HG02943 (cell line): Measurements from ENCODE around the gene ACTN4.

Experiments used
- ATAC-seq: cut with Tn5 transposase; IDR thresholded peaks from one replicate; pipeline ENCODE4 v1.9.1; 2021; ENCODE audit warnings: mild to moderate bottlenecking, low read depth, moderate library complexity; ENCODE audit not compliant: unreplicated experiment

The ACTN4 gene

DNA sequence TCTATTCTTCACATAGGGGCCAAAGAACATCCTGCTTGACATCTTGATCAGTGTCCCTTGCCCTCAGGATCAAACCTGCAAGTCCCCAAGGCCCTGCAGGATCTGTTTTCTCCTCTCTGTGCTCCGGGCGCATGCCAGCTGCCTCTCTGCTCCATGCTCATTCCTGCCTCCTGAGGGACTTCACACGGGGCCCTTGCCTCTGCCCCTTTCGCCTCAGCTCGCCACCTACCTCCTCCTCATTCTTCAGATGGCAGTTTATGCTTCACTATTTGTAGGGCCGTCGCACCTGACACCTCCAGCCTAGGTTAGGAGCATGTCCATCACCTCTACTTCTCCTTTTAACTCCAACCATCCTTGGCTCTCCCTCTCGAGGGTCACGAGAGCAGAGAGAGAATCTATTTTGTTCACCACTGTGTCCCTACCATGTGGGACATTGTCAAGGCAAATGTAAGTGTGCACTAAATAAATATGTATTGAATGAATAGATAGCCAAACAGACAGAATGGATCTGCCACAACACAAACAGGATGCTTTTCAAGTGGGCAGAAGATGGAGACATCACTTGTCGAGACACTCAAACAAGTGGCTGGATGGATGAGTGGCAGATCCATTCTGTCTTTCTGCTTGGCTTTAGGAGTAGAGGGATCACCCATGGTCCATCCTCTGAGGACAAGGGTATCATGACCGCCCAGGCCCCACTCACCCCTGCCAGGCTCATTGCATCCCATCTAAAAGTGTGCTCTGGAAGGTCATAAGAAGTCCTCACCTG, 29.6 kb downstream of the ACTN4 start:
- no peak for ATAC-seq

DNA sequence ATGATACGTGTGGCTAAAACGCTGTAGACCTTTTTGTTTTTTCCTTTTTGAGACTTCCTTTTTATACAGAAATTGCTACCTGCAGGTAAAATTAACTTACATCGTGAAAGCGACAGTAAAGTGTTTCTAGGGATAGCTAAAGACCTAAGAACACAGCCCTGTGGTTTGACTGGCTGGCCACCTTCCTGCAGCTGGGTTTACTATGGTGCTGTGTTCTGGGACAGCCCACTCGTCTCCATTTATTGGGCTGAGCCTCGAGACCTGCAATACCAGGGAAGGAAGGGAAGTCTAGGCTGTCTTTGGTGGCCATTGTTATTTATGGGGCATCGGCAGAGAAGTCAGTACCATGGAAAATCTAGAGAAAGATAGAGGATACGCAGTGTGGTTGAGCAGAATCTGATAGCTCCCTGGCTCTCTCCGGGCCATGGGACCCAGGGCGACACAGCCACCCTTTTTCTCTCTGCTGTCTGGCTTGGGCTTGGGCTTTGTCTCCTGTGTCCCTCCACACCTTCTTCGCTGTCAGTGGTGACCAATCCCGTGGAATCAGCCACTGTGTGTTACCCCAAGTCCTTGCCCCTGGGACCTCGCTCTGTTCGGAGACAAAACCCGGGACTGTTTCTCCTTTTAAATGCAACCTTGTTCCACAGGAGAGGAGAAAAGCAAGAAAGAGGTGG, 30.9 kb downstream of the ACTN4 start:
- no peak for ATAC-seq

DNA sequence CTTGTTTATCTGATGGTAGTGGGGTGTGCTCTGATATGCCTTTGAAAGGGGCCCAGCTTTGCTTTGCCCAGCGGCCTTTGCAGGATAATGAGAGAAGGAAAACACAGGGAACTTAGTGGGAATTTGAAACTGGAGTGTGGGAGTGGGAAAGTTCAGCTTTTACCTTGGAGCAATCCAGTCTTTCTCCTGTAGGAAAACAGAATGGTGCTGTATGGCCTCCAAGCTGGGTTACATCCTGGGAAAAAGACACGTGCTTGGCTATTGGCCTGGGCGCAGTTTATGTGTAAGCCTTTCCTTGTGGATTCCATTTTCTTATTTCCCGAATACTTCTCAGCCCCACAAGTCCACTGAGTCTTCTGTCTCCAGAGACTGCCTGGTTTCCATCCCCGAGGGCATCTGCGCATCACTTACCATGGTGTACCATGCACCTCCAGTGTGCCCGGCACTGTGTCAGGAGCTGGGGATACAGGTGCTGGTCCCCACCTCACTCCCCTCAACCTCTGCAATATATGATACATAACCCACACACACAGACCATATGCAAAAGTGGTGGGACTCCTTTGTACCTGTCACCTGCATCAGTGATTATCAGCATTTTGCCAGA, 31.5 kb downstream of the ACTN4 start:
- ATAC-seq, result no peak

DNA sequence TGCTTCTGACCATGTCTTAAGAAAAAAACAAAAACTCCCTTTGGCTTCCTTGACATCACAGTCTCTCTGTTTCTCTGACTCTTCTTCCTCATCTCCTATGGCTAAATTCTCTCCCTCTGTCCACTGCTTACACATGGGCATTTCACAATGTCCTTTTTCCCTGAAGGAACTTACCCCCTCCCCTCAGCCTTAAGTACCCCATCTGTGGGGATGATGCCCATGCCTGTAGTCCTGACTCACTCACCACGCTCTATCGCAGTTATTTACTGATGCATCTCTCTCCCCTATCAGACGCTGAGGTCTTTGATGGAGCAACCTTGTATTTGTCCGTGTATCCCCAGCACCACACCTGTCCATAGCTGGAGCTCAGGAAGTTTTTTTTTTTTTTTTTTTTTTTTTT, 32.4 kb downstream of the ACTN4 start:
- no peak for ATAC-seq

DNA sequence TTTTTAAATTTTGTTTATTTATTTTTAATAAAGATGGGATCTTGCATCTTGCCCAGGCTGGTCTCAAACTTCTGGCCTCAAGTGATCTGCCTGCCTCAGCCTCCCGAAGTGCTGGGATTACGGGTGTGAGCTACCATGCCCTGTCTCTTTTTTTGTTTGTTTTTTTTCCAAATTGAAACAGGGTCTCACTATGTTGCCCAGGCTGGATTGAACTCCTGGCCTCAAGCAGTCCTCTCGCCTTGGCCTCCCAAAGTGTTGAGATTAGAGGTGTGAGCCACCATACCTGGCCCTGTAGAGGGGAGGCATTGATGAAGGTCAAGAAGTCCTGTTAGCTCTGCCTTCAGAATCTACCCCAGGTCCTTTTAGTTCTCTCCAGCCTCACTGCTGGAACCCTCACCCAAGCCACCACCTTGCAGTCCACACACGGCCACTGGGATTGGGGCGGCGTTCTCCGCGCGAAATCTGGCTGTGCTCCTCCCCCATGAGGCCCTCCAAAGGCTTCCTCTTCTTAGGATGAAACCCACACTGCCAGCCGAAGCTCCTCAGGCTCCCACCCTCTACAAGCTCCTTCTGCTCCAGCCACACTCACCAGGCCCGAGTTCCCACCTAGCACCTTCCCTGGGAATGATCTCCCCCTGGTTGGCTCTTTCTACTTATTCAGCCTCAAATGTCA, 34.9 kb downstream of the ACTN4 start:
- ATAC-seq, result no peak

DNA sequence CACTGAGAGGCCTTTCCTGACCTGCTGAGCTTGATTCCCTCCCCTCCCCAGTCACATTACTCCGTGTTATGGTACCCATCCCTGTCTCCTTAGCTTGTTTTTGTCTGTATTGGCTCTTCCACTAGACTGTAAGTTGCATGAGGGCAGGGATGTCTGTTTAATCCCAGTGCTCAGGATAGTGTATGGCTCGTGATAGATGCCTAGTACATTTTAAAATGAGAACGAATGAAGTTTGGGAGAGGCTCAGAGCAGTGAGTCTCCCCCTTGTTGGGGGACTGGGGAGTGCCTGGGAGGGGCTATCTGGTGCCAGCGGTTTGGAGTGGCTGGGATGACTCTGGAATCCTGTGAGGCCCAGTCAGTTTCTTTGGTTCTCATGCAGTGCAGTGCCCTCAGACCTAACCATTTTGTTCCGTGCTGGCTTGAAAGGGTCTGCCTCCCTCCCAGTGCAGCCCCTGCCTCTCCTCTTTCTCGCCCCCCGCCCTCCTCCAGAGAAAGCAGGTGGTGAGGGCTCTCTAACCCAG, 35.5 kb downstream of the ACTN4 start:
- no peak for ATAC-seq

DNA sequence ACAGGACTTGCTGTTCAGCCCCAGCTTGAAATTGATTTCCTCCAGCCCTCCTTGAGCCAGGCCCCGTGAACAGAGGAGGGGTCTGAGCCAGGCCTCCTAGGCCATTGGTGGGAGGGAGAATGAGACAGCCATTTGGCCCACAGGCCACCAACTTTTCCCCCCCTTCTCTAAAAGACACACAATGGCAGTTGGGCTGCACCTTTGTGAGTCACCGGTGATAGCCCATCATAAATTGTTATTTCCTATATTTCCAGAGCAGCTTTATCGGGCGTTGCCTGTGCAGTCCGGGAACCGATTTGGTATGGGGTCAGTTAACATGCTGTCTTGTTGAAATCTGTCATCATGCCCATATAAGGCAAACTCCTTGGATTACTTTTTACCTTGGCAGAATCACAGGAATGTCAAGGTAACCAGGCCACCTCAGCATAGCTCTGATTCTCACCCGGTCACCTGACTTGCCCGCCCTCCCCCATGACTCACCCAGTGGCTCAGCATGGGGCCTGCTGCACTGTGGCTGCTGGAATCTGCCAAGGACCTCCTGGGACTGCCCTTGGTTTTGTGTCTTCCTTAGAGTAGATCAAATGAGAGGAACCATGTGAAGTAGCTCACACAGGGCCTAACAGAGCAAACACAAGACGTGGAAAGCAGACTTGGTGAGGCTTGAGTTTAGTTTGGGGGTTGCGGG, 36.1 kb downstream of the ACTN4 start:
- no peak for ATAC-seq

DNA sequence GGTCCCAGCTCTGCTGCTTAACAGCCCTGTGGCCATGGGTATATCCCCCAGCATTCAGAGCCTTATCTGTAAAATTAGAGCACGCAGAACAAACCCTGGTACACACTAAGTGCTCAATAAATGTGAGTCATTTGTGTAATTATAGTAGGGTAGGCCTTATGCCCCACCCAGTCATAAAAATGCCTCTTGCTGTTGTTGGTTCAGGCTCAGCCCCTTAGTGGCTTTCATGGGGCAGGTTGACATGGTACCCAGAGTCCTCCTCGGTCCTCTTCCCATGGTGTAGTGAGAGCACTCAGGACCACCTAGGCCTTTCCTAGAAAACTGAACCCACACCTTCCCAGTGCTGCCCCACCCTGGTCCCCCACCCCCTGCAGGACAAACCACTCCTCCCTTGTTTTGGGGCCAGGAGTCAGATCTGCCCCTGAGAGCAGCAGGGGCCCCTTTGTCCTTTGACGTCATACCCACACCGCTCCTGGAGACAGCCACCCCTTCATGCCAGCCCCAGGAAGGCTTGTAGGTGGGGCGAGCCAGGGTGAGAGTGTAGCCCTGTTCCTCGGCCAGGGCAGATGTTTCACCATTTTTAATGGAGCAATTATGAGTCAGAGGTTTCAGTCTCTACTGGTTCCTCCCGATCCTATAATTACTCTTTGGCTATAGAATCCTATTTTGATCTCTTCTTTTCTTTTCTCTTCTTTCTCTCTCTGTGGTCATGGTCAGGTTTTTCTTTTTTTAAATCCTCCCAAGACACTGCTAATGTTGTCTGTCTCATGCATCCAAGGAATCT, 36.8 kb downstream of the ACTN4 start:
- no peak for ATAC-seq

DNA sequence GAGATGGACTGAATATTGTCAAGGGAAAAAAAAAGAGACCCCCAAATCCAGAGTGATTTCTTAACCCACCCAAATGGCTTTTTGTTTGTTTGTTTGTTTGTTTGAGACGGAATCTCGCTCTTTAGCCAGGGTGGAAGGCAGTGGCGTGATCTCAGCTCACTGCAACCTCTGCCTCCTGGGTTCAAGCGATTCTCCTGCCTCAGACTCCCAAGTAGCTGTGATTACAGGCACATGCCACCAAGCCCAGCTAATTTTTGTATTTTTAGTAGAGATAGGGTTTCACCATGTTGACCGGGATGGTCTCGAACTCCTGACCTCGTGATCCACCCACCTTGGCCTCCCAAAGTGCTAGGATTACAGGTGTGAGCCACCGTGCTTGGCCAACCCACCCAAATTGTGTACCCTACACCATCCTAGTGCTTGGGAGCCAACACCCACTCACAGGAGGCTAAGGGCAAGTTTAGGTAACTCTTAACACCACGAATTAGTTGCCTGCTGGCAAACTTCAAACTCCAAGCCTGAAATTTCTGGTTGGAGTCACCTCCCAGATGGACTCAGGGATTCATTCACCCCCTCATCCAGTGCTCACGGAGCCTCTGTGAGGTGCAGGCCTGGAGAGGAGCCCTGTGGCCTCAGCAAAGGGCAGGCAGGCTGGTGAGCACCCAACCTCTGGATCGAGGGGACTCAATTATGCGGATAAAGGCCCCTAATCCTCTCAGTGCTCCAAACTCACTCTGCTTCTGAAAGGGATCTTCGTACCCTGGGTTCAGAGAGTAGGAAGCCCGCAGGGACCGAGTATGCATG, 37.6 kb downstream of the ACTN4 start:
- no peak for ATAC-seq

DNA sequence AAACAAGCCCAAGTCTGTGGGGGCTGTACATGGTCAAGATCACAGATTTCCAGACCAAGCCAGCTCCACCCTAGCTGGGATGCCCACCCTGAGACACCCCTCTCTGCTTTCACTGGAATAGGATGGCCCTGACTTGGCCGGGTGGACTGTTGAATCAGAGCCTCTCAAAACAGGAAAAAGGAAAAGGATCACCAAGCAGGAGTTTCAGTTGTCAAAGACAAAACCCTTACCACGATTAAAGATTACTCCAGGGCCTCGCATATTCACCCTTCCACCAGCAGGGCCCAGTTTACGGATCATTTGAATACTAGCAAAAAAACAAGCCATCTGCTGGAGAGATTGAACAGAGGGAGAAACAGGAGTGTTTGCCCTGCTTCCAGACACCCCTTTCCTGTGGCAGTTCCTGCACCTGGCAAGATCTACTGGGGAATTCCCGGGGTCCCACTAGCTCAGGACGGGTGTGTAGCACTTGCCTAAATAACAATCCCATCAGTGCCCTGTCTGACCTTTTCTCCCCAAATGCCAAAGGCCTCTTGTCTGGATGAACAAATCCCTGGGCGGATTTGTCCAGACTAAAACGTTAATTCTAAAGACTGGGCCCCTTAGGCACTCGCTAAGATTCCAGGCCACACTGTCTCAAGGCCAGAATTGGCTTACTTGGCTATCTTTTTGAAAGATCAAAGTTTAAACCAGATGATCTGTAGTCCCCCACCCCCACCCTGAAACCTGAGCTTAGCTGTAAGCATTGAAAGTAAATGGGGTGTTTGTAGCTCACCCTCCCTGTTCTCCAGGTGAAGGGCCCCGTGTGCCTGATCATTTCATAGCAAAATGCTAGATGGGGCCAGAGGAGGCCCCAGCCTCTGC, 38.4 kb downstream of the ACTN4 start:
- no peak for ATAC-seq

DNA sequence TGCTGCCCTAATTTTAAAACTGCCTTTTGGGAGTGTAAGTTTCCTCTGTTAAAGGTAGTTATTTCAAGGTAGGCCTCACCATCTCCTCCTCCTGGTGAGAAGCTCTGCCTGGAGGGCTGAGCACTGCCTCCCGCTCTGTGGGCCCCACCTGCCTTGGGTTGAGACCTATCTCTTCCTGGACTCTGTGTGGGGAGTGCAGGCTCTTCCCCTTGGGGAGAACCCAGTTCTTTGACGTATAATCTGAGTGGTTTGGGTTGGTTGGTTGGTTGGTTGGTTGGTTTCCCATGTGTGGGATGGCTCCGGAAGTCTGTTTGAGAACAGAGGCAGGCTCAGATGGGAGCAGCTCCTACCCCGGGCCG, 39.1 kb downstream of the ACTN4 start:
- ATAC-seq, result no peak

DNA sequence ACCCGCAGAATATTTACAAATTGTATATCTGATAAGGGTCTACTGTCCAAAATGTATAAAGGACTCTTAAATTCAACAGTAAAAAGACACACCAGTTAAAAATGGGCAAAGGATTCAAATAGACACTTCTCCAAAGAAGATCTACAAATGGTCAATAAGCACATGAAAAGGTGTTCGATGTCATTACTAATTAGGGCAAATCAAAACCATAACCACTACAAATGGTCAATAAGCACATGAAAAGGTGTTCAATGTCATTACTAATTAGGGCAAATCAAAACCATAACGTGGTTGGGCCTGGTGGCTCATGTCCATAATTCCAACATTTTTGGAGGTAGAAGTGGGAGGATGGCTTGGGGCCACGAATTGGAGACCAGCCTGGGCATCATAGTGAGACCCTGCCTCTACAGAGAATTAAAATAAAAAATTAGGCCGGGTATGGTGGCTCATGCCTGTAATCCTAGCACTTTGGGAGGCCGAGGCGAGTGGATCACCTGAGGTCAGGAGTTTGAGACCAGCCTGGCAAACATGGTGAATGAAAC, 40.5 kb downstream of the ACTN4 start:
- ATAC-seq, result no peak

DNA sequence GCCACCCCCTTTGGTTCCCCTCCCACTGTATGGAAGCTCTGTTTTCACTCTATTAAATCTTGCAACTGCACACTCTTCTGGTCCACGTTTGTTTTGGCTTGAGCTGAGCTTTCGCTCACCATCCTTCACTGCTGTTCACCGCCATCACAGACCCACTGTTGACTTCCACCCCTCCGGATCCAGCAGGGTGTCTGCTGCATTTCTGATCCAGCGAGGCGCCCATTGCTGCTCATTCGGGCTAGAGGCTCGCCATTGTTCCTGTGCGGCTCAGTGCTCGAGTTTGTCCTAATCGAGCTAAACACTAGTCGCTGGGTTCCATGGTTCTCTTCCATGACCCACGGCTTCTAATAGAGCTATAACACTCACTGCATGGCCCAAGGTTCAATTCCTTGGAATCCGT, 42.7 kb downstream of the ACTN4 start:
- no peak for ATAC-seq

DNA sequence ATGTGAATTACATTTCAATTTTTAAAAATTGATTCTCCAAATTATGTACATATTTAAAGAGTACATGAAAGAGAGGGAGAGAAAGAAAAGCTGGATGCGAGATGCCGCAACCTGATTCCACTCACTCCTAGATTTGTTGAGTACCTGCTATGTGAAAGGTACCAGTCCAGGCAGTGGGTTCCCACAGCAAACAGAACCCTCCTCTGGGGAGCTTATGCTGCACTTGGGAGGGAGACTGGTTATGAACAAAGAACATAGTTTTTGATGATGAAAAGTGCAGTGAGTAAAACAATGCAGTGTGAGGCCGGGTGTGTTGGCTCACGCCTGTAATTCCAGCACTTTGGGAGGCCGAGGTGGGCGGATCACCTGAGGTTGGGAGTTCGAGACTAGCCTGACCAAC, 43.4 kb downstream of the ACTN4 start:
- ATAC-seq, result no peak

DNA sequence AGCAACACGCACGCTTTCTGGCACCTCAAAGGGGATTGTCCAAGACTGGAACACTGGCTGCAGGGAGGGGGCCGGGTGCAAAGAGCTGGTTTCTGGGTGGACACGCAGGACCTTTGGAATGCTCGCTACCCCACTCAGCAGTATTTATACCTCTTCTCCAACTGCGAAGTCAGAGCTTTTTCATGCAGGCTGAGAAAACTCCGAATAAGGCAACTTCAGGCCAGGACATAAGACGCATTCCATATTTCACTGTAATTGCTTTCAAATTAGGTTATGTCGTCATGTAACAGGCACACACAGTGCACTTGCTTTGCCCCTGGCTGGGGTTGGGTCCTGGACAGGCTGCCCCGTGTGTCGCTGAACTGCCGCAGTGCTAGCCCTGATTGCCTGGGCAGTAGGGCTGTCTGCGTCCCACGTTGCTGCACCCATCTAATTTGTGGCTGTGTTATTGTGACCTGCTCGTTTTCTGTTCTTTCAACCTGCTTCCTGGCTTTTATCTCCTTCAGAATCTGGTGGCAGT, 44.5 kb downstream of the ACTN4 start:
- ATAC-seq, result no peak

DNA sequence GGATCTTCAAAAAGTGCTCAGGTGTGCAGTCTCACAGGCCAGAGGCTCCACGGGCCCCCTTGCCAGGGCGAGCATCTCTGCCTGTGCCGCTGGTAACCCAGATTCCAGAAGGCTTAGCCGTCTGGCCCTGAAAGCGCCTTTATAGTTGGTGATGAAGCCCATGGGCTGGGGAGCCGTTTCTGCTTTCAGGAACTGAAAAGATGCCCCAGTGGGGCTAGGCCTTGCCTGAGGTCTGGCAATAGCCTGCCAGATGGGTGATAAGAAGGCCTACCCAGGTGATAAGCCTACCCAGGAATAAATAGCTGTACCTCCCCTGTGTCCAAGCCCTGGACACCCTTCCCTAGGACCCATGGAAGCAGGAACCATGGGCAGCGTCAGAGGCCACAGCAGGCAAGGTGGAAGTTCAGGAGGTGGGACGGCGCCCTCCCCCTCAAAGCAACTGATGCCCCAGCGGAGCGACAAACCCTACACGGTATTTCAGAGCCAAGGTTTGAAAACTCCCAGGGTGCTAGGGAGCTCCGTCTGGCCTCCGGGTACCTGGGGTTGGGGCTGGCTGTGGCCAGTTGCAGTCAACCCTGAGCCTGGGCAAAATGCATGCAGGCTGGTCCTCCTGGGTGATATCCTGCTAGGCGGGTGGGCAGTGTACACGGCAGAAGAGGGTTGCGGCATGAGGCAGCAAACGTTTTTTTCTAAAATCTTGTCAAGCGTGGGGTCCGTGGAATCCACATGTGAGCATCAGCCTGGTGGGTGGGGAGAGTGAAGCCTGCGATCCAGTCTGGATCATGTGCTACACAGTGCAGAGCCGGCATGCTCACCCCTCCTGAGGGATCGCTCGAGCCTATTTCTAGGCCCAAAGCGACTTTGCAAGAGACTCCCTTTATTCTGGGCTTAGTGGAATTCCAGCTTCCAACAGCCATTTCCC, 45.3 kb downstream of the ACTN4 start:
- ATAC-seq, result no peak
